GM12872 (cell line): ENCODE data around the gene MTHFR.

Source experiments
- CTCF ChIP-seq: IDR thresholded peaks from 3 replicates; pipeline ENCODE4 v1.5.1; 2011; ENCODE audit warnings: low read depth, mild to moderate bottlenecking, low read length, moderate library complexity; ENCODE audit not compliant: insufficient read depth

Gene MTHFR

GRCh38 chr1:11790880-11791715 is 14.7 kb downstream of the MTHFR start:
- no peak for TF ChIP-seq CTCF

- TF ChIP-seq CTCF: no peak
These were observed 15.5 kb downstream of the MTHFR start for GRCh38 chr1:11790101-11790879.

GRCh38 chr1:11789126-11790067 is 16.4 kb downstream of the MTHFR start:
- no peak for TF ChIP-seq CTCF

GRCh38 chr1:11788549-11789053 is 17.2 kb downstream of the MTHFR start:
- no peak for TF ChIP-seq CTCF

GRCh38 chr1:11787804-11788436 is 17.8 kb downstream of the MTHFR start:
- TF ChIP-seq CTCF: no peak

GRCh38 chr1:11787251-11787803 is 18.4 kb downstream of the MTHFR start:
- no peak for TF ChIP-seq CTCF
